ENCODE measurements around the gene CCHCR1.

GRCh38 chr6:31203345-31203979 is 45.9 kb upstream of the CCHCR1 start:
- TF ChIP-seq CTCF (optimal IDR thresholded peaks at IDR 0.05 in 1 of 3, IDR thresholded peaks at IDR 0.05 in 1 of 3, conservative IDR thresholded peaks at IDR 0.05 in 1 of 3; ENCODE audit: extremely low read depth in 1 of 3, insufficient read depth in 2 of 3, low read length in 3 of 3): no peak
- no peak for TF ChIP-seq EZH2 (IDR thresholded peaks at IDR 0.05; ENCODE audit: low read length)

Data from keratinocyte (primary cell).